Esophagus (tissue), 2 donors: ENCODE data around the gene HMX1. TPM values are rescaled to one million over a fixed set of nuclear protein-coding genes. Genes with fewer than 3 reads are reported as not detected.

Experiments
- H3K27ac ChIP-seq, 2 donors: one replicate each; pipeline ENCODE4 v1.5.1; 2013; ENCODE audit warnings: low read depth in 2 of 2, mild to moderate bottlenecking in 2 of 2, inconsistent platforms in 1 of 2, low read length in 1 of 2, moderate library complexity in 1 of 2
- H3K27me3 ChIP-seq, 2 donors: one replicate each; pipeline ENCODE4 v1.6.1; 2013; ENCODE audit warnings: low read length in 2 of 2, control low read depth in 1 of 2, mild to moderate bottlenecking in 1 of 2; ENCODE audit not compliant: insufficient read depth in 2 of 2, control insufficient read depth in 1 of 2
- H3K36me3 ChIP-seq, 2 donors: one replicate each; pipeline ENCODE4 v1.6.1; 2013; ENCODE audit warnings: low read length in 1 of 2; ENCODE audit not compliant: control insufficient read depth in 2 of 2, insufficient read depth in 2 of 2
- H3K4me1 ChIP-seq, 2 donors: one replicate each; pipeline ENCODE4 v1.6.1; 2013; ENCODE audit warnings: low read length in 1 of 2; ENCODE audit not compliant: control insufficient read depth in 2 of 2, insufficient read depth in 2 of 2
- H3K4me3 ChIP-seq, 2 donors: one replicate each; pipeline ENCODE4 v1.5.1; 2013; ENCODE audit warnings: low read length in 2 of 2, mild to moderate bottlenecking in 2 of 2, low read depth in 1 of 2, moderate library complexity in 1 of 2
- H3K9me3 ChIP-seq, 2 donors: one replicate each; pipeline ENCODE4 v1.6.1; 2013; ENCODE audit warnings: mild to moderate bottlenecking in 2 of 2, low read depth in 1 of 2, low read length in 1 of 2, moderate library complexity in 1 of 2; ENCODE audit not compliant: control insufficient read depth in 2 of 2, insufficient read depth in 1 of 2
- WGBS, 2 donors: extraction: QIAGEN DNeasy Blood & Tissue Kit; methylation state at CpG; one replicate each; pipeline ENCODE4 v1.1.7; 2013; 5-methylcytosine and 5-hydroxymethylcytosine counted together
- polyA plus RNA-seq, 2 donors: library from polyadenylated mRNA; stranded (reverse); fragments of 200-250 nt; gene quantifications; one replicate each; pipeline ENCODE4 v1.2.3, GENCODE V29; 2013
- donor health status: healthy with polysubstance abuse.
- donor health status: Bipolar disorder and iron deficiency.

HMX1 gene
- polyA plus RNA-seq, 2 donors: not detected

- 73 to 78% methylated on average over 9 of the region's 9 CpGs for WGBS, 2 donors
- no peaks in the 10 kb centered on the region for H3K4me1 ChIP-seq
- H3K36me3 ChIP-seq: no peaks in the 10 kb centered on the region
- H3K4me3 ChIP-seq: no peak overlapping the region
- no peak overlapping the region for H3K27ac ChIP-seq
- no peaks in the 10 kb centered on the region for H3K9me3 ChIP-seq
- H3K27me3 ChIP-seq: peaks cover 0 to 14% of the 10 kb centered on the region in 2 donors
These were observed 9.2 kb upstream of the HMX1 start for GRCh38 chr4:8880851-8881250.

- Histone ChIP-seq H3K4me3 (no peak overlapping the region), H3K36me3 (no peaks in the 10 kb centered on the region), H3K27me3 (peaks cover 0 to 24% of the 10 kb centered on the region in 2 donors), H3K9me3 (no peaks in the 10 kb centered on the region), H3K4me1 (no peaks in the 10 kb centered on the region), H3K27ac (no peak overlapping the region)
- 70 to 74% methylated on average over 8 of the region's 8 CpGs for WGBS, 2 donors
These were observed 7.9 kb upstream of the HMX1 start for GRCh38 chr4:8879574-8879973.

GRCh38 chr4:8878421-8878820, 6.8 kb upstream of the HMX1 start:
- H3K27me3 ChIP-seq: peaks cover 0 to 33% of the 10 kb centered on the region in 2 donors

GRCh38 chr4:8877780-8878040, 6.1 kb upstream of the HMX1 start:
- H3K4me3 ChIP-seq: no peak overlapping the region

More at GRCh38 chr4:8878421-8878820, 6.8 kb upstream of the HMX1 start:
- Histone ChIP-seq H3K27ac (no peak overlapping the region), H3K36me3 (no peaks in the 10 kb centered on the region), H3K4me1 (peaks cover 0 to 2% of the 10 kb centered on the region in 2 donors), H3K4me3 (no peak overlapping the region), H3K9me3 (no peaks in the 10 kb centered on the region)
- 23 to 33% methylated on average over 11 of the region's 11 CpGs for WGBS, 2 donors

GRCh38 chr4:8876982-8877779, 5.5 kb upstream of the HMX1 start:
- H3K27ac ChIP-seq: no peak overlapping the region
- no peaks in the 10 kb centered on the region for H3K9me3 ChIP-seq
- H3K27me3 ChIP-seq: peaks cover 8 to 42% of the 10 kb centered on the region in 2 donors
- H3K4me3 ChIP-seq: no peak overlapping the region
- peaks cover 0 to 4% of the 10 kb centered on the region in 2 donors for H3K4me1 ChIP-seq
- 11% methylated on average over 10 to 11 of the region's 11 CpGs for WGBS, 2 donors
- H3K36me3 ChIP-seq: no peaks in the 10 kb centered on the region

More at GRCh38 chr4:8877780-8878040, 6.1 kb upstream of the HMX1 start:
- Histone ChIP-seq H3K9me3 (no peaks in the 10 kb centered on the region), H3K4me1 (peaks cover 0 to 2% of the 10 kb centered on the region in 2 donors), H3K27ac (no peak overlapping the region), H3K27me3 (peaks cover 4 to 37% of the 10 kb centered on the region in 2 donors), H3K36me3 (no peaks in the 10 kb centered on the region)
- WGBS, 2 donors: 4 to 9% methylated on average over 12 of the region's 12 CpGs

- 16 to 21% methylated on average over 19 of the region's 19 CpGs for WGBS, 2 donors
- no peaks in the 10 kb centered on the region for H3K36me3 ChIP-seq
- H3K27ac ChIP-seq: no peak overlapping the region
- peaks cover 8 to 53% of the 10 kb centered on the region in 2 donors for H3K27me3 ChIP-seq
- H3K4me3 ChIP-seq: no peak overlapping the region
- peaks cover 0 to 3% of the 10 kb centered on the region in 2 donors for H3K9me3 ChIP-seq
- H3K4me1 ChIP-seq: peaks cover 4 to 10% of the 10 kb centered on the region in 2 donors
These were observed 3.4 kb upstream of the HMX1 start for GRCh38 chr4:8874896-8875680.

GRCh38 chr4:8874003-8874895, 2.6 kb upstream of the HMX1 start:
- Histone ChIP-seq H3K4me1 (peaks cover 4 to 10% of the 10 kb centered on the region in 2 donors), H3K27ac (no peak overlapping the region), H3K36me3 (no peaks in the 10 kb centered on the region), H3K27me3 (peaks cover 13 to 58% of the 10 kb centered on the region in 2 donors), H3K9me3 (peaks cover 0 to 3% of the 10 kb centered on the region in 2 donors), H3K4me3 (no peak overlapping the region)
- 9% methylated on average over 65 to 71 of the region's 71 CpGs for WGBS, 2 donors

GRCh38 chr4:8872402-8873291, 1.0 kb upstream of the HMX1 start:
- peaks cover 4 to 10% of the 10 kb centered on the region in 2 donors for H3K4me1 ChIP-seq
- H3K4me3 ChIP-seq: no peak overlapping the region
- H3K9me3 ChIP-seq: peaks cover 0 to 3% of the 10 kb centered on the region in 2 donors
- WGBS, 2 donors: 6 to 8% methylated on average over 54 to 55 of the region's 55 CpGs
- peaks cover 21 to 72% of the 10 kb centered on the region in 2 donors for H3K27me3 ChIP-seq
- no peak overlapping the region for H3K27ac ChIP-seq
- H3K36me3 ChIP-seq: no peaks in the 10 kb centered on the region
